Activated T-helper 2 cell treated with anti-CD3 and anti-CD28 coated beads, Interferon-gamma antibody, Interleukin-2, Interleukin-4, amounts not matched to agents 10 μg/mL and 5 μg/mL and 100 μg/mL, durations not matched to agents 14 hours and 24 hours and 36 hours (primary cell): Measurements from ENCODE around the gene MATN1. TPM values are rescaled to one million over a fixed set of nuclear protein-coding genes. Genes with fewer than 3 reads are reported as not detected.

Experiments
- DNase-seq: peaks from one replicate; pipeline ENCODE4 v3.0.0; 2021; ENCODE audit warnings: low spot score
- H3K27ac Mint-ChIP-seq: one replicate; pipeline ENCODE4 v1.8.0; 2021; ENCODE audit warnings: mixed read lengths
- H3K27me3 Mint-ChIP-seq: one replicate; pipeline ENCODE4 v1.8.0; 2021; ENCODE audit warnings: low read depth, mixed read lengths
- H3K36me3 Mint-ChIP-seq: one replicate; pipeline ENCODE4 v1.8.0; 2021; ENCODE audit warnings: low read depth, mixed read lengths
- H3K4me1 Mint-ChIP-seq: one replicate; pipeline ENCODE4 v1.8.0; 2021; ENCODE audit warnings: low read depth, mixed read lengths
- H3K4me3 Mint-ChIP-seq: one replicate; pipeline ENCODE4 v1.8.0; 2021; ENCODE audit warnings: low read depth, mild to moderate bottlenecking, moderate library complexity, mixed read lengths
- H3K9me3 Mint-ChIP-seq: one replicate; pipeline ENCODE4 v1.8.0; 2021; ENCODE audit warnings: mixed read lengths
- intact Hi-C: fragments of 100-400 bp; cut with micrococcal nuclease; formaldehyde crosslinking; loops from one replicate; pipeline ENCODE4 v1.15.1; 2023
- total RNA-seq: library from RNA; stranded (reverse); gene quantifications from 2 replicates; pipeline ENCODE4 v1.2.3, GENCODE V29; 2022

MATN1 gene
- total RNA-seq, 1 donor from 2014 or later, result 0.21 TPM

DNA sequence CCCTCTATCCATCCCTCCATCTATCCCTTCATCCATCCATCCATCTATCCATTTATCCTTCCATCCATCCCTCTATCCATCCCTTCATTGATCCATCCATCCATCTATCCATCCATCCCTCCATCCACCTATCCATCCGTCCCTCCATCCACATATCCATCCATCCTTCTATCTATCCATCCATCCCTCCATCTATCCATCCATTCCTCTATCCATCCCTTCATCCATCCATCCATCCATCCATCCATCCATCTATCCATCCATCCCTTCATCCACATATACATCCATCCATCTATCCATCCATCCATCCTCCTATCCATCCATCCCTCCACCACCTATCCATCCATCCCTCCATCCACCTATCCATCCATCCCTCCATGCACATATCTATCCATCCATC lies 23.6 kb downstream of the MATN1 start:
- H3K9me3 Mint-ChIP-seq, result no peaks in the 10 kb centered on the region
- no peak for DNase-seq
- H3K27me3 Mint-ChIP-seq, result no peaks in the 10 kb centered on the region
- no peak overlapping the region for H3K4me3 Mint-ChIP-seq
- no peaks in the 10 kb centered on the region for H3K36me3 Mint-ChIP-seq
- H3K4me1 Mint-ChIP-seq, result no peaks in the 10 kb centered on the region
- H3K27ac Mint-ChIP-seq, result no peak overlapping the region
- intact Hi-C loops, result loop anchor here (10.0 kb wide), 1 partner anchor 315 kb away; no protein-coding TSS in a partner anchor

DNA sequence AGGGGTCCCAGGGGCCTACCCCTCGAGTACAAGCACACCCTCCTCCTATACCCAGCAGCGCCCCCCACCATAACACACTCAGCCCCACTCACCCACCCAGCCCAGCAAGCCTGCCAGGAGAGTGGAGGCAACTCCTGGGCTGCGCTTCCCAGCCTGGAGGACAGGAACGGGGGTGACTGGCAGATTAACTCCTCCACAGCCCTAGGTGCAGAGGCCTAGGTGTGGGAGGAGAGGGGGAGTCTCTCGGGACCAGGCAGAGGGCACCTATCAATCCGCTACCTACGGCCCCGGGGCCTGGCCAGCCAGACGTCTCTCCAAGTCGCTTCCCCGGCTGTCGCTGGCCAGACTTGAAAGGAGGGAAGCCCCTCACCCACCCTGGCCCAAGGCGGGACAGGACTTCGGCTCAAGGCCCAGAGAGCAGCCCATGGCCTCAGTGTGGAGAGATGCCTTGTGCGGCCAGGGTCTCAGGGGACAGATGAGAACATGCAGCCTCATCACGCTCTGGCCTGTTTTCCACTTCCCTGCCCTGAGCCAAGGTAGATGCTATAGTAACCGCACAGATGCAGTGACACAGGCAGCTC lies 24.9 kb downstream of the MATN1 start:
- Mint-ChIP-seq H3K27ac (no peak overlapping the region), H3K36me3 (no peaks in the 10 kb centered on the region), H3K27me3 (peaks cover 3% of the 10 kb centered on the region), H3K4me3 (no peak overlapping the region), H3K4me1 (no peaks in the 10 kb centered on the region), H3K9me3 (no peaks in the 10 kb centered on the region)
- intact Hi-C loops, result no loop called here
- no peak for DNase-seq

DNA sequence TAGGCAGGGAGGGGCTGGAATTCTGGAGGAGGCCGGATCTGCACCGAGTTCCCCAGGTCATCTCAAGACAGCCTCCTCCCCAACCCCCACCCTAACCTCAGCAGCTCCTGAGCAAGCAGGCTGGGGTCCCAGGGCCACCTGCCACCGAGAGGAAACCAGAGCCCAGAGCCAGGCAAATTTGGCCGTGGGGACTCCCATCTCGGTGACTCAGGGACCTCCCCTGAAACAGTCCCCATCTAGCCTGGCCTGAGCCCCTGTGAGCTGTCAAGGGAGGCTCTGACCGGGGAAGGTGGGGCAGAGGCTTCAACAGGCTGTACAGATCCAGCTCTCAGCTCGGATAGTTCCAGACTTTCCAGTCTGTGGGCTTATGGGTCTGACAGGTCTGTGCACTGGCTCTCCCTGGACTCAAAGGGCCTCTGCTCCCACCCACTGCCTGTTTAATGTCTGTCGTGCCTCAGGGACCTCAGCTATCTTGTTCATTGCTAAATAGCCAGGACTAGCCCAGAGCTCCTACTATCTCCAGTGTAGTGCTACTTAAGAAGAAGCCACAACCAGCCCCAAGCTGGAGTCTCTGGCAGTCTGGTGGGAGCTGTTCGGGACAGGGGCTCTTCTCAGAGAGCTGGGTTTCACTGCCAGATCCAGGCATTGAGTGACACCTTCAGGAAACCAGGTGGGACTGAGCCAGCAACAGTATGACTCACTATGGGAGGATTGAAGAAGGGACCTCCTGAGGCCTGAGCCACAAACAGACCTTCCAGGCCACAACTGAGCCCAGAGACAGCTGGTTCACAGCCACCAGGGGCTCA lies 25.6 kb downstream of the MATN1 start:
- Mint-ChIP-seq H3K27me3 (peaks cover 3% of the 10 kb centered on the region), H3K27ac (no peak overlapping the region), H3K9me3 (no peaks in the 10 kb centered on the region), H3K36me3 (no peaks in the 10 kb centered on the region), H3K4me1 (no peaks in the 10 kb centered on the region), H3K4me3 (no peak overlapping the region)
- intact Hi-C loops, result no loop called here
- no peak for DNase-seq

DNA sequence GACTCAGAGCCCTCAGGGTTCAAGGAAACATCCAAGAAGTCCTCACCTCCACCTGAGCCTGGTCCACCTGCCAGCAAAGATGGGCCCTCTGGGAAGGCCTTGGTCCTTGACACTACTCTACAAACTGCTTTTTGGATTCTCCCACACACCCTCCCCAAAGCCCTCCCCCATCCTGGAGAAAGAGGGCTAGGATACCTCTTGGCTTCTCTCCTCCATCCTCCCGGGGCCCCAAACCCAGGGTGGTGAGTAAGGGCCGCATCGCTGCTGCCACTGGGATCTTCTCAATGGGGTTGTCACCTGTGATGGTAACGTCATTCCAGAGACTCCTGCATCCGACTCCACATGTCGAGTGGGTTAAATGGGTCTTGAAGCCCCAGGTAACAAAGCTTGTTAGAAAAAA lies 26.6 kb downstream of the MATN1 start:
- H3K4me3 Mint-ChIP-seq, result no peak overlapping the region

DNA sequence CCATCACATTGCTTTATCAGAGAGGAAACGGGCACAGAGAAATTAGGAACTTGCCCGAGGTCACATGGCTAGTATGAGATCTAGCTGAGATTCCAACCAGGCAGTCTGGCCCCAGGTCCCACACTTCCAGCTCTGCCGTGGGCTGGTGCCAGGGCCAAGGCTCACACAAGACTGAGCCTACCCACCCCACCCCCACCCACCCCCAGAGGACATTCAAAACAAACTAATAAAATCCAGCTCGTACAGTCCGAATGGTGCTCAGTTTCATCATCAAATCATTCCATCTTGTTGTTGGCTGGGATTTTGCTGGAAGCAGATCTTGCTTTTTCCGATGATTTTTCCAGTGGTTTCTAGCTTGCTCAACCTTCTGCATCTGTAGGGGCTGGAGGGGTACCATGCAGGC lies 27.9 kb downstream of the MATN1 start:
- no peak for DNase-seq
- Mint-ChIP-seq H3K36me3 (no peaks in the 10 kb centered on the region), H3K9me3 (no peaks in the 10 kb centered on the region), H3K27me3 (peaks cover 5% of the 10 kb centered on the region), H3K4me1 (no peaks in the 10 kb centered on the region), H3K27ac (no peak overlapping the region), H3K4me3 (no peak overlapping the region)
- intact Hi-C loops, result no loop called here

More for the DNA sequence above, 26.6 kb downstream of the MATN1 start:
- no peak for DNase-seq
- Mint-ChIP-seq H3K4me1 (no peaks in the 10 kb centered on the region), H3K27ac (no peak overlapping the region), H3K27me3 (peaks cover 5% of the 10 kb centered on the region), H3K9me3 (no peaks in the 10 kb centered on the region), H3K36me3 (no peaks in the 10 kb centered on the region)
- intact Hi-C loops, result no loop called here

DNA sequence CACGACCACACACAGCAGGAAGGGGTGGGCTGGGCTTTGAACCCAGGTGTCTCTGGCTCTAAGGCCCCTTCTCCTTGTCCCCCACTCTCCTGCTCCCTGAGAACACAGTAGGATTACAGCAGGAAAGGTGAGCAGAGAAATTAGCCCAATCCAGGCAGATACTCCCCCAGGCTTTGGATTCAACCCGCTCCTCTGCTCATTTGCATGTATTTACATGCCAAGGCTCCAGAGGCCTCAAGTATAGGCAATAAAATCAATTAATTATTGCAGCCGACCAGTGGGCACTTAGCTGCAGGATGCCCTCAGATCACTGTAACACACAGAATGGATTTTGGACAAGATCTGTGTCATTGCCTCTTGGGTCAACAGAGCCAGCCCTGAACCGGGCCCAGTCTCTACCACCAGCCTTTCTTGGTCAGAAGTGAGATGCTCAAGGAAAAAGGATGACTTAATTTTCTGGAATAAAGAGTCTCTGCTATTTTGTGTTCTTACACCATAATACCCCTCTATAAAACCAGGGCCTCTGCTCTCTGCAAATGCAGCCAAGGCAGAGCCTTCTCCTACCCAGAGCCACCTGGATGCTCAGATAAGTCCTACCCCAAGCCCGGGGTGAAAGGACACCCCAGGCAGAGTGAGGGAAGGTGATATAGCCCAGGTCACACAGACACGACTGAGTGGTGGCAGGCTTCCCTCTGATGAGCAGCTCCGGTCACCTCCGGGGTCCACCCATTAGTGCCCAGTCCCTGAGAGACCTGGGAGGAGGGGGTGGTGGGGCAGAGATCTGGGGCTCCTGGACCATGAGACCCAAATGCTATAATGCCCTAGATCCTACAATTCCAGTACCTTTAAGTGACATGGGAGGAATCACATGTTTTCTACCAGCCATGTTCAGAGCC lies 28.9 kb downstream of the MATN1 start:
- Mint-ChIP-seq H3K36me3 (no peaks in the 10 kb centered on the region), H3K9me3 (no peaks in the 10 kb centered on the region), H3K27me3 (peaks cover 9% of the 10 kb centered on the region), H3K4me1 (no peaks in the 10 kb centered on the region), H3K4me3 (no peak overlapping the region), H3K27ac (no peak overlapping the region)
- DNase-seq, result no peak
- intact Hi-C loops, result no loop called here

DNA sequence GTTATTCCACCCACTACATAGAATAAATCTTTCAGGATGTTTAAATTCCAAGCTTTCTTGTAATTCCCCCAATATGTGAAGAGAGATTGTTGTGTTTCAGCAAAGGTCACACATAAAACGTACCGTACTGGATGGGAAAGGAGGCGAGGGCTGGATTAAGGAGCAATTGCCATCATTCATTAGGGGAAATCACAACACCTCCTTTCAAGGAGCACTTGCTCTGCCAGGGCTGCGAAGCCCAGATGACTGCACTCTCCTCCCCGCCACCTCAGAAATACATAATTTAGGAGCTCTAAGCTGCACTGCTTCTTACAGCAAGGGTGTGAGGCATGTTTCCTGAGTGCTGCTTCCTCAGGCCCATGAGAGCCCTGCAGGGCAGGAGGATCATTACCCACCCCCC lies 29.6 kb downstream of the MATN1 start:
- H3K4me3 Mint-ChIP-seq, result no peak overlapping the region
- no peaks in the 10 kb centered on the region for H3K4me1 Mint-ChIP-seq
- H3K9me3 Mint-ChIP-seq, result no peaks in the 10 kb centered on the region
- intact Hi-C loops, result no loop called here
- no peaks in the 10 kb centered on the region for H3K36me3 Mint-ChIP-seq
- no peak overlapping the region for H3K27ac Mint-ChIP-seq
- no peak for DNase-seq
- peaks cover 9% of the 10 kb centered on the region for H3K27me3 Mint-ChIP-seq

DNA sequence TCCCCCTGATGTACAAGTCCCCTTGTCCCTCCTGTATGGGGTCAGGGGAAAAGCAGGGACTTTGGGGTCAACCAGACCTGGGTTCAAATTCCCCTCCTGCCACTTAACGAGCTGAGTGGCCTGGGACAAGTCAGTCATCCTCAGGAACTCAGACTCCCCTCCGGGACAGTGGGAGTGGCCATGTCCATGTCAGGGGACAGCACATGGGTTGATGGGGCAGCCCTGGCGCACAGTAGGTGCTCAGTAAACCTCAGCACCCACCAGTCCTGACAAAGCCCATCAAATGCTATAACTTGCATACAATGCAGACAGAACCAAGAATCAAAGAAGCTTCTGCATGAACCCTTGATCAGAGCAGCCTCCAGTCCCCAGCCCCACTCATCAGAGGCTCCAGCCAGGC lies 30.0 kb downstream of the MATN1 start:
- intact Hi-C loops, result no loop called here
- Mint-ChIP-seq H3K27ac (no peak overlapping the region), H3K9me3 (no peaks in the 10 kb centered on the region), H3K4me3 (no peak overlapping the region), H3K4me1 (no peaks in the 10 kb centered on the region), H3K36me3 (no peaks in the 10 kb centered on the region), H3K27me3 (peaks cover 9% of the 10 kb centered on the region)
- DNase-seq, result no peak

DNA sequence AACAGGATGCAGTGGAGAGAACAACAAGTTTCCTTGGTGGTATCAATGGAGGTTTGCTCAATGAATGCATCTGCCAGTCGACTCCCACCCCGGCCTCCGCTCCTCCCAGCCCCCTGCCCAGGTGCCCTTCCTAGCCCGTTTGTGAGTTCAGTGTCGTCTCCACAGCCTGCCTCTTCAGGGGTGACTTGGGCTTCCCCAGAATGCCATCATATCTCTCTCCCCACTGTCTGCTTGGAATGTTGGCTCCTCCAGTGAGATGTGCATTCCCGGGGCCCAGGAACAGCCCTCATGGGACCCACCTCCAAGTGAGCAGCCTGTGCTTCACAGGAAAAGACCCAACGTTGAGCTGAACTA lies 30.5 kb downstream of the MATN1 start:
- Mint-ChIP-seq H3K4me1 (no peaks in the 10 kb centered on the region), H3K9me3 (no peaks in the 10 kb centered on the region), H3K27me3 (peaks cover 9% of the 10 kb centered on the region), H3K36me3 (no peaks in the 10 kb centered on the region), H3K4me3 (no peak overlapping the region), H3K27ac (no peak overlapping the region)
- DNase-seq, result no peak
- intact Hi-C loops, result no loop called here

DNA sequence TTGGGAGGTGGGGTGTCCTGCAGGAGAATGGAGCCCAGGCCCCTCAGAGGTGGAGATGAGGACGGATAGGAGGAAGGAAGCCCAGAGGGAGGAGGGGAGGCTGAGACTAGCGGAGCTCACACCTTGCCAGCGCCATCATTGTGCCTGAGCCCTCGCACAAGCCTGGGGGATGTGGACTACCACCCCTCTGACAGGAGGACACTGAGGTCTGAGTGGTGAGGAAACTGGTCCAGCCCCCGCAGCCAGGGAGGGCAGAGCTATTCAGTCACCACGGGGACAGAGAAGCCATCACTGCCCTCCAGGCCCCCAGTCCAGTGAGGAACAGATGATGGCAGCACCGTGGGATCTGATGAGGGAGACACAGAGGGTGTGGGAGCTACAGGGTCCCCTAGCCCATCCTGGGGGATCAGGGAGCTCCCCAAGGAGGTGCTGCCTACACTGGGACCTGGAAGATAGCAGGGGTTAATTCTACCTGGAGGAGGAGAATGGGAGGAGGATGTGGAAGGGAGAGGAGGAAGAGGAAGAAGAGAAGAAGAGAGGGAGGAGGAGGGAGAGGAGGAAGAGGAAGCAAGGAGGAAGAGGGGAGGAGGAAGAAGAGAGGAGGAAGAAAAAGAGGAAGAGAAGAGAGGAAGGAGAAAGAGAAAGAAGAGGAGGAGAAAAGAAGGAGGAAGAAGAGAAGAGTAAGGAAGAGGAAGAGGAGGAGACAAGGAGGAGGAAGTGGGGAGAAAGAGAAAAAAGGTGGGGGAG lies 31.0 kb downstream of the MATN1 start:
- H3K4me1 Mint-ChIP-seq, result no peaks in the 10 kb centered on the region
- no peak overlapping the region for H3K4me3 Mint-ChIP-seq
- no peaks in the 10 kb centered on the region for H3K9me3 Mint-ChIP-seq
- DNase-seq, result no peak
- H3K27me3 Mint-ChIP-seq, result peaks cover 11% of the 10 kb centered on the region
- no peak overlapping the region for H3K27ac Mint-ChIP-seq
- no peaks in the 10 kb centered on the region for H3K36me3 Mint-ChIP-seq
- intact Hi-C loops, result no loop called here

DNA sequence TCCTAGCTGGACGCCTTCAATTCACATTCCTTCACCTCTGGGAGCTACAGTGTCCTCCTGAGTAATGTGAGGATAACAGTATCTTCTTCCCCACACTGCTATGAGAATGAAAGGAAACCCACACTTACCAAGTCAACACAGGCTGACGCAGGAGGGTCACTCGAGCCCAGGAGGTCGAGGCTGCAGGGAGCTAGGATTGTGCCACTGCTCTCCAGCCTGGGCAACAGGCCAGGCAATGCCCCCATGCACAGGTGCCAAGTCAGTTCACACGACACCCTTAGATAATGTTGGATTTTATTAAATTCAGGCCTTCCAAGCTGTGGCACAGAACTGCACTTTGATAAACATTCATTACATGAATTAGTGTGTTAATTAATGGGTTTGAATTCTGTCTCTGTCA lies 31.9 kb downstream of the MATN1 start:
- intact Hi-C loops, result no loop called here
- Mint-ChIP-seq H3K27ac (no peak overlapping the region), H3K9me3 (no peaks in the 10 kb centered on the region), H3K4me1 (no peaks in the 10 kb centered on the region), H3K27me3 (peaks cover 18% of the 10 kb centered on the region), H3K4me3 (no peak overlapping the region), H3K36me3 (no peaks in the 10 kb centered on the region)
- no peak for DNase-seq

DNA sequence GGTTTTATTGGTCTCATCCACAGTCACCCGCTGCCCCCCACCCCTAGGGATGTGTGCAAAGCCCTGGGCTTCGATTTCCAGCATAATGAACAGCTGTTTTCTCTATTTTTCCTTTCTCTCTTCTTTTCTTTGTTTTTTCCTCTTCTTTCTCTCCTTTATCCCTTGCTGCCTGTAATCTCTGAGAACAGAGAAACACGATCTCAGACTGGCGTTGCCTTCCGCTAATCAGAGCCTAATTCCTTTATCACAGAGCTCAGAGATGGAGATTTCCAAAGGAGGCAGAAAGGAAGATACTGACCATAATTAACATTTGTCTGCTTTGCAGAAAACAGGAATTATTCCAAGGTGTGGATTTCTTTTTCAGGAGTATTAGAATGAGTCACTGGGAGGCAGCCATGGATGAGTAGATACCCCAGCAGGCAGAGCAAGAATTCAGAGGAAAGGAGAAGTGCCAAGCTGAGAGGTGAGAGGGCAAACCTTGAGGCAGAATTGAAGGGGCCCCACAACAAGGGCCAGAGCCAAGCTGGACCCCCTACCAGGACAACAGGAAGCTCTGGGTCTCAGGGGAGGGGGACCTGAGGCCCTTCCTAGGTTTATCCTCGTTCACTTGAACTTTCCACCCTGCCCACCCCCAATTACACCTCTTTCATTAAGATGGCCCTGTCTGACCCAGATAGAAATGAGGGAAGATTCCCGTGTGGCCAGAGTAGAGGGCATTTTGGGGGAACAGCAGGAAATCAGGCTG lies 33.3 kb downstream of the MATN1 start:
- intact Hi-C loops, result no loop called here

More for the DNA sequence above, 33.3 kb downstream of the MATN1 start:
- no peak for DNase-seq
- Mint-ChIP-seq H3K36me3 (no peaks in the 10 kb centered on the region), H3K27ac (no peak overlapping the region), H3K4me1 (no peaks in the 10 kb centered on the region), H3K4me3 (no peak overlapping the region), H3K27me3 (peaks cover 27% of the 10 kb centered on the region), H3K9me3 (no peaks in the 10 kb centered on the region)
